UCSD-AML1 (cell line): ENCODE measurements around the gene RASGRP1.

Source experiments
- DNase-seq: peaks from one replicate; lab custom pipeline; 2025; ENCODE audit not compliant: unreplicated experiment; lab: John Stamatoyannopoulos, UW

RASGRP1 gene

DNA sequence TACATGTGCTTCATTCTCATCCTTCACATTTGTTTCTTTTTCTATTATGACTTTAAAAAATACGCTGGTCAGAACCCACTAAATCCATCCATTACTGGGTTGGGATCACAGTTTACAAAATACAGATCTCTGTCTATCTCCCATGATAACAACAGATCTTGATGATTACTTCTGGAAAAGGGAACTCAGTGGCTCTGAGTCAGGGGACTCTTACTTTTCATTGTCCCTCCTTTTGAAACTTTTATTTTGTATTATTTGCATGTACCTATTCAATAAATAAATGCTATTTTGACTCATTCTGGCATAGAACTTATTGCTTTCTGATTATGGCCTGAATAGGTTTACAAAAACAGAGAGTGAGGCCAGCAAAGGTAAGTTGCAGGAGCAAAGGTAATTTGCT is 11.6 kb upstream of the RASGRP1 start:
- no peak for DNase-seq

DNA sequence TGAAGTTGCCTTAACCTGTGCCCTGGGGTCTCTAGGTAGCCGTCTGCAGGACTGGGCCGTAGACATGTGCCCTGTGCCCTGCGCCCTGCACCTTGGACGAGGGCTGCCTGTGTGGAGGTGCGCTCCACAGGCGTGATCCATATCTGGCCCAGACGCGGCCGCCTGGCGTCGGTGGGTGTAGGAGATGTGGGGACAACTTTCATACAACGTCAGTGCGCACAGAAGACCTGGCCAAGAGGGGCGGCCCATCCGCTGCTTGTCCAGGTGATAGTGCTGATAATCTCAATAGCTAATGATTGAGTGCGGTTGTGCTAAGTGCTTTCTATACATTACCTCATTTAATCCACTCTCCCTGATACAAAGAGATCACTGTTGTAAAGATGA is 665 bp upstream of the RASGRP1 start:
- DNase-seq = no peak

DNA sequence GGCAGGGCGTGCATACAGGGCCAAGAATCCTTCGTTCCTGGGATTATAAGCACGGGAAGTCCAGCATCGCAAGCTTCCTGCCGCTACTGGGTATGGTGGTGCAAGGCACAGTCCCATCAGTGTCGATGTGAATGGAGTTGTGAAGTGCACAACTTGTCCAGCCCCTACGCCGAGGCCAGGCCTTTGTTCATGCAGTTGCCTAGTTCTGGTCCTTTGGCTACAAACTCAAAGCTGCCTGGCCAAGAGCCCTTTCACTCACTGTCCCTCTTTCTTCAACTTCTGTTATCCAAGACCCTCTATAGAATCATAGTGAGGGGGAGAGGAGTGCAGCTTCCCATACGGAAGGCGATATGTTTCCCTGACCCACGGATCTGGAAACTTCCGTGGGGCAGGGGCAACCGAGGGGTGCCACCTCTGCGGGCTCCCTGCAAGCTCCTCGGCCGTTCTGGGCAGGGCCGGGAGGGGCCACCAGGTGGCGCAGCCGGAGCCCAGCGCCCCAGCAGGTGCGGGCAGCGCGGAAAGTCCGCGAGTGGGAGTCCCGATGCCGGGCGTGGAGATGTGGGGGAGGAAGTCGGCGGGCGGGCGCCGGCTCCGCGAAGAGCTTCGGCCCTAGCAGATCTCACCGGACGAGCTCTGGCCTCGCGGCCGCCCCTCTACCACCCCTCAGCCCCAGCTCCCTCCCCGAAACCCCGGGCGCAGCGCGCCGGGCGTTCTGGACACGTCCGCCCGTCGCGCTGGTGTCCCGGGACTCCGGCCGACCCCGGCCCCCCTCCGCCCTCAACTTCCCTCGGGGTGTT is 693 bp downstream of the RASGRP1 start:
- peak; percentile 73 for DNase-seq

DNA sequence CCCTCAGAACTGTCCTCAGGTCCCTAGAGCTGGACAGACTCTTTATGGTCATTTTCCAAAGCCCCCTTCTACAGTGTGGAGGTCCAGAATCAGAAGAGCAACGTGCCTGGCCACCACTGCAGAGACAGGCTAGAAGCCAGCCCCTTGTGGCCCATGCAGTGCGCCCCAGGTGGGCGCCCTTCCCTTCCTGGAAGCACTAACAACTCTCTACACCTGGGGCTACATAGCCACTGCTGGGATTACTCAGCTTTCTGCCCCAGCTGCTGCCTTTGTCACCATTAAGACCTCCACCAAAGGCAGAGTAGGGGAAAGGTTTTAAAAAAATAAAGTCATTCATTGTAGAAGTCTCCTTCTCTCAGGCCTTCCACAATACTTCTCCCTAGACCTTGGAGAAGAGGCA is 2.3 kb downstream of the RASGRP1 start:
- DNase-seq = no peak

DNA sequence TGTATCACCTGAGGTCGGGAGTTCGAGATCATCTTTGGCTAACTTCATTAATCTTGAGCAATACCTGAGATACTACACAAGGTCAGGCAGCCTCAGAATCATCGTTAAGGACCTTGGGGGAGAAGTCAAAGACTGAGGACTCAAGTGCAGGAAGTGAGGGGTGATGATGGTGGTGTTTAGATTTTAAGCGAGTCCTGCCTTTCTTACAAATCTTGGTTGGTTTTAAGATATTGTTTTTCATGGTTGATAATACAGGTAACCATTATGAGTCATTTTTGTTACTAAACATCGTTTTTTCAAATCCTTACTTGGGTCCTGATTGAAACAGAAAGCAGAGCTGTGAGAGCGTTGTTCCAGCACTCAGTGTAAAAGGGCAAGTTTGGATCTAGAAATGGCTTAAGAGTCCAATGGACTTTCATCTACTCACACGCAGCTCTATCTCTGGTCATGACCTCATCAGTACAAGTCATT is 4.1 kb downstream of the RASGRP1 start:
- DNase-seq = no peak

- no peak for DNase-seq
These were observed 4.8 kb downstream of the RASGRP1 start for GRCh38 chr15:38559636-38560307.

GRCh38 chr15:38559131-38559530 is 5.5 kb downstream of the RASGRP1 start:
- DNase-seq = no peak

DNA sequence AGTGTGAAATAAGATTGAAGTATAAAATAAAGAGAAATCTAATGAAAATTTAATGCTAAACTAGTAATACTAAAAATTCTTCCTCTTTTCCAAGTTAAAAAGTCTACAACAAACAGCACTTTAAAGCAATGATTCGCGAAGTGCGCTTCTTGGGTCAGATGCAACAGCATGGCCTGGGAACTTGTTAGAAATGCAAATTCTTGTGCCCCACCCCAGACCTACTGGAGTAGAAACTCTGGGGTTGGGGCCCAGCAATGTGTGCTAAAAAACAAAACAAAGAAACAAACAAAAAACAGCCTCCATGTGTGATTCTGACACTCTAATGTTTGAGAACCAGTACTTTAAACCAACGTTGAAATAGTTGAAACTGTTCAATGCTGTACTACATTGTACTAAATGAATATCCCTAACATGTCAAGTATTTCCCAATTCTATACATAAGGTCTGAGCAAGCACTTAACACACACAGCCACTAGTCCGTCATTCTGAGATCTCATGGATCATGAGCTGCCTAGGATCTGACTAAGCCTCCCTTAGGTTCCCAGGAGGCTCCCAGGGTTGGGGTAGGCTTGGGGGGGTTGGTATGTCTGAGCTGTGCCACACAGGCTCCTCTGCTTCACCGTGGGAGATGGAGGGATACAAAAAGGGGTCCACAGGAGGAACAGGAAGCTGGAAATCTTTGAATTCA is 6.1 kb downstream of the RASGRP1 start:
- DNase-seq = no peak

- no peak for DNase-seq
These were observed 6.7 kb downstream of the RASGRP1 start for GRCh38 chr15:38557921-38558320.

- DNase-seq = no peak
These were observed 8.8 kb downstream of the RASGRP1 start for GRCh38 chr15:38555686-38556334.

GRCh38 chr15:38554354-38554753 is 10.3 kb downstream of the RASGRP1 start:
- no peak for DNase-seq

DNA sequence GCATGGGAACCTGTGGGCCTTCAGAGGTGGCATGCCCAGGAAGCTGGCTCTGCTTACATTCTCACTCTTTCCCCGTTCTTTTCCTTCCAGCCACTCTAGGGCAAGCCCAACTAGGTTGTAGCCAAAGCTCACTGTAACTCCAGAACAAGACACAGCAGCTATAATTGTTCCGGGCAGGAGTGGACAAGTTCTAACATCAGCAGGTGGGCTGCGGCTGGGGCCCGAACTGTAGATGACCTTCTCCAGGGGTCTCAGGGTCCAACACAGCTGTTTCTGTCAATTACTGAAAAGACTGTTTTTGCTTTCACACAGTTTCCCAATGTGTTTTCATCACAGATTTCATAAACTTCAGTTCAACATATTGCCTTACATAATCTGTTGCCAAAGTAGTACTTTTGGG is 11.5 kb downstream of the RASGRP1 start:
- no peak for DNase-seq

- no peak for DNase-seq
These were observed 12.6 kb downstream of the RASGRP1 start for GRCh38 chr15:38551720-38552648.

GRCh38 chr15:38549222-38549621 is 15.4 kb downstream of the RASGRP1 start:
- DNase-seq = no peak

DNA sequence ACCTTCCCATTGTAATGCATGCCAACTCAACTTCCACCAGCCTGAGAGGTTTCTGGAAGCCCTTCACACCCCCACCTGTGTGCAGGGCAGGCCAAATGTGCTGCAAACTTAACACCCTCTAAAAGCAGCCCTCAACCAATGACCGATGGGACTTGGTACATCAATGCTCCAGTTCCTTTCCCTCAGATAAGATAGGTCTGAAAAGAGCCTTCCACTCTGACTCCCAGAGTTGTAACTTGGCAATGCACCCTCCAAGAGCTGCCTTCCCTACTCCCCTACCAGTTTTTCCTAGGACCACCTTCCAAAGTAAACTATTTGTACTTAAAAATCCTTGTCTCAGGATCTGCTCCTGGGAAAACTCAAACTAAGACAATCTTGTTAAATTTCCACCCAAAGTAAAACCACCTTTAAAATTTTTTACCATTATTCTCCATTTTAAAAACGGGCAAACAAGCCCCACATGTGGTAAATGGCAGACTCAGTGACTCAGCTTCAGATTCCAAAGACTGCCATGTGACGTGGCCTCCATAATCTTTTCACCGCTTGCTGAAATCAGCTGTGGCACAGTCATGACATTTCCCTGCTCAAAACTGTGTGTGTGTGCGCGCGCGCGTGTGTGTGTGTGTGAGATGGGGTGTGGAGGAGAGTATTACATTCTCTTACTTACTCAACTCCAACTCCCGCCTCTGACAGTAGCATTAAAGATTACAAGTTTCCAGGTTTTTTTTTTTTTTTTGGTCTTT is 17.2 kb downstream of the RASGRP1 start:
- DNase-seq = no peak

DNA sequence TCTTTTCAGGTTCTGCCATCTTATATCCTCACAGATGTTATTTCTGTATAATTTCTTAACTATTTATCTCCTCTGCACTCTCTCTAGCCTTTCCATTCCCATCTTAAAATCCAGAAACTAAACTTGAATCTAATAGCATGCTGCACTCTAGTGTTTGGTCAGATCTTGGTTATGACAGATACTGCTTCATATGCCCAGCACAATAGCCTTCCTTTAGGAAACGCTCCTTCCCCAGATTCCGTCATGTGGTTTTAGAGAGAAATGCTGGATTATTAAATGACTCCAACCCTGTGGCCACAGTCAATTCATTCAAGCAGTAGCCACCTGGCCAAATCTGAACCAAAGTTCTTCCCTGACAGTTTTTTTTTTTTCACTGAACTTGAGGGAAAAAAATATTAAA is 19.4 kb downstream of the RASGRP1 start:
- no peak for DNase-seq

- DNase-seq = no peak
These were observed 23.6 kb downstream of the RASGRP1 start for GRCh38 chr15:38541026-38541425.

- no peak for DNase-seq
These were observed 24.1 kb downstream of the RASGRP1 start for GRCh38 chr15:38540510-38540909.

- no peak for DNase-seq
These were observed 25.6 kb downstream of the RASGRP1 start for GRCh38 chr15:38539008-38539343.
